Dermis blood vessel endothelial cell (primary cell): ENCODE results near the gene MOB3A. TPM values are rescaled to one million over a fixed set of nuclear protein-coding genes. Genes with fewer than 3 reads are reported as not detected.
"Not testable (repeated sequence)": the region's sequence is repeated elsewhere in the genome, so short reads cannot be mapped to it uniquely, and the experiment has no call there.

ENCODE experiments used
- DNase-seq: peaks from one replicate; pipeline ENCODE4 v3.0.0; 2010
- total RNA-seq: library from RNA; depleted of rRNA; stranded (reverse); fragments of >200 nt; gene quantifications from 2 replicates; pipeline ENCODE4 v1.2.3, GENCODE V29; 2014

Gene MOB3A
- total RNA-seq, 1 donor from 2014 or later, result 26.4 TPM

DNA sequence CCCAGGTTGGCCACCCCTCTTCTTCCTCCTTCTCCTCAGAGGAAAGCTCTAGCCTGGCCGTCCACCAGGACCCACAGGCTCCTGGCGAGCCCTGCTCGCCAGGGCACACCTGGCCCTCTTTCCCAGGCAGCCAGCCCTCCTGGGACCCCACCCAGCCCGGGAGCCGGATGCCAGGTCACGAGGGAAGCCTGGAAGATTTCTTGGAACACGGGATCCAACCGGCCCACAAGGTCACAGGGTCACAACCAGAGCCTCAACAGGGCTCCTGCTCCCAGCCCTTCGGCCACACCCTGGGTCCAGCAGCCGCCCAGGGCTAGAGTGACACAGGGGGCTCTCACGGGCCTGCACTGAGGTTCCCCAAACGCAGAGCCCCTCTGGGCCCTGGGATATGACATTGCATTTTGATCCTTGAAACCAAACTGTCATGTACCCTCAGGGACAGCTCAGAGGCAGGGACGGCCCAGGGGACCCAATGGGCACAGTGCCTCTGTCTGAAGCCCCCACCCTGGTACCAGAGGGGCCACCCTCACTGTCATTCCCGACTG is 50.6 kb downstream of the MOB3A start:
- DNase-seq, result no peak

DNA sequence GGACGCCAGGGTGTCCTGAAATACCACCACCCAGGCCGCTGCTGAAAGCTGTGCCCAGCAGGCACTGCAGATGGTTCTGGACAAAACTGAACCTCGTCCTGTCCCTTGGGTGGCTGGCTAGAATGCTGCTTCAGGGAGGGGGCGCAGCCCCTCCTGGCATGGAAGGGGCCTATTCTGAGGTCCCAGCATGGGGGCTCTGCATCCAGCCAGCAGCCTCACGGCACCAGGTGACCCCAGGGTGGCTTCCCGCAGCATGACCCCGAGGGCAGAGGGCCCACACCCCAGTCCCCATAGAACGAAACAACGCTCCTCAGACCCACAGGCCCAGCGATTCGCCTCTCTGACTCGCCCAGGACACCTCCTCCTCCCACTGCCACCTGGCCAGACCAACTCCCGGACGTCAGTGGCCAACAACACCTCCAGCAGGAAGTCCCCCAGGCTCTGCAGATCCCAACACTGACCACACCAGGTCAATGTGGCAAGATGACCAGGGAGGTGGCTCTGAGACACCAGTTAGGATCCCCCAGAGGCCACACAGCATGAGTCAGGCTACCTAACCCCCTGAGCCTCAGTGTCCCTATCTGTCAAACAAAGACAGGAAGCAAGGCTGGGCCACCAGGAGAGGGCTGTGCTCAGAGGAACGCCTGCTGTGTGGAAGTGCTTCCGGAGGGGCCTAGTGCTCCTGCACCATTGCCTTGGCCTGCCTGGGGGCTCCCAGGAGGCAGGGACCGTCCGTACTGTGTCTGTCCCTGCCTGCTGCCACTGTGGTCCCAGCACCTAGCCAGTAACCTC is 51.2 kb downstream of the MOB3A start:
- DNase-seq, result no peak

DNA sequence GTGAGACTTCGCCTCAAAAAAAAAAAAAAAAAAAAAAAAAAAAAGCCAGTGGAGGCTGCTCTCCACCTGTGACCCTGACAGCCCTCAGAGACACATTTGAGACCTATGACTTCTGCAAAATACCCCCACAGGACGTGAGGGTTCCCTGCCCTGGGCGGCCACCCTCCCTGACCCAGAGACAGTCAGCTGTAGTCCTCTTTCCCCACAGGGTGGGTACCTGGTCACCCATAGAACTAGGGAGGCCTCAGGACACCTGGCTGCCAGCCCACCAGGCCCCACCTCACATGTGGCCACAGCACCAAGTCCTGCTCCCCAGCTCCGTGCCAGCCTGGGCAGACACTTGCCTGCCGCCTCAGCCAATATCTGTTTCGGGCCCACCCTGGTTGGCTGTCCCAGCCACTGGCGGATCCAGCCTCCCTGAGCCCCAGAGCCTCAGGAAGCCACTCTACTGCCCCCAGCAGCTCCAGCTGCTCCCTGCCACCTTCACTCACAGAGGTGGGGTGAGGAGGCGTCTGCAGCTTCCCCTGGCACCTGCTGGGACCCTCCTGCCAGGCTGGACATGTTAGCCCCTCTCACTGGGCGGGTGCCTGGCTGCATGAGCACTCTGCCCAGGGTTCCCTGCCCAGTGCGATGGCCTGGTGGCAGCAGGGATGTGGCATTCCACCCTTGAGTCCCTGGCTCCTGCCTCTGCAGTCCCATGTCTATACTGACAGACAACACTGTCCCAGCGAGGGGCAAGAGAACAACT is 52.0 kb downstream of the MOB3A start:
- DNase-seq, result no peak

DNA sequence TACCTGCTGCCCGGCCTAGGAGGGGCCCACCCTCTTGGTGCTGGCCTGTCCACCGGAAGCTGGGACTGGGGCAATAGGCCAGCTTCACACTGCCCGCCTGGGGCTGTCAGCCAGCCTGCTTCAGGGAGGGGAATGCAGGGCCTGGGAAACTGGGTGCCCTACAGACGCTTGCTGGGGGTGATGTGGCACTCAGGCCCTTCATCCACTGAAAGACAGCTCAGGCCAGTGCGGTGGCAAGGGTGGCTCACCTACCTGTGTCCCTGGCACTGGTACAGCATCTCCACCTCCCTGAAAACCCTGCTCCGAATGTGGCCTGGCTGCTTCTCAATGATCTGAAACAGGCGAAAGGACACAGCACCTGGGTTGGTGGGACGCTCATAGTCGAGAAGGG is 52.9 kb downstream of the MOB3A start:
- no peak for DNase-seq

DNA sequence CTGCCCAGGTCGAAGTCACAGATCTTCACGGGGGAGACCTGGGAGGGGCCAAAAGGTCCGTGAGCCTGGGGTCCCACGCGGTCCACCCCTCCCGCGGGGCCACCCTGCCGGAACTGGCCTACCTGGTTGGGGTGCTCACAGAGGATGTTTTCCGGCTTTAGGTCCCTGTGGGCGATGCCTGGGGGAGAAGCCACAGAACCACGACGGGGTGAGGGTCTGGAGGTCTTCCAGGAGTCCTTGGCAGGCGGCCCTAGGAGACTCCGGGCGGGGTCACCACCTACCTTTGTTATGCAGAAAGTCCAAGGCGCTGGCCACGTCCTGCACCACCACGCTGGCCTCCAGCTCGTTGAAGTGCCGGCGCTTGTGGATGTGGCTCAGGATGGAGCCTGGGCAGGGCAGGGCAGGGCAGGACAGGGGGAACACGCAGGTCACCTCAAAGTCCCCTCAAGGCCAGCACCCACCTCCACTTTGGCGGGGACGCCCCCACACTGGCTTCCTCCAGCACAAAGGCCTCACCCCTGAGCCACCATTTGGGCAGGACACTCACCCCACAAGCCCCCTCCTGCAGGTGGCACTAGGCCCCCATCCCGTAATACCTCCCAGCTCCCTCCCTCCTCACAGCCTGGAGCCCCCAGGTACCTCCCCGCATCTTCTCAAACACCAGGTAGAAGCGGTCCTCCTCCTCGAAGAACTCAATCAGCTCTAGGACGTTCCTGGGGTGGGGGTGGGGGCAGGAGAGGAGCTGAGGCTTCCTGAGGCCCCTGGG is 53.5 kb downstream of the MOB3A start:
- no peak for DNase-seq

DNA sequence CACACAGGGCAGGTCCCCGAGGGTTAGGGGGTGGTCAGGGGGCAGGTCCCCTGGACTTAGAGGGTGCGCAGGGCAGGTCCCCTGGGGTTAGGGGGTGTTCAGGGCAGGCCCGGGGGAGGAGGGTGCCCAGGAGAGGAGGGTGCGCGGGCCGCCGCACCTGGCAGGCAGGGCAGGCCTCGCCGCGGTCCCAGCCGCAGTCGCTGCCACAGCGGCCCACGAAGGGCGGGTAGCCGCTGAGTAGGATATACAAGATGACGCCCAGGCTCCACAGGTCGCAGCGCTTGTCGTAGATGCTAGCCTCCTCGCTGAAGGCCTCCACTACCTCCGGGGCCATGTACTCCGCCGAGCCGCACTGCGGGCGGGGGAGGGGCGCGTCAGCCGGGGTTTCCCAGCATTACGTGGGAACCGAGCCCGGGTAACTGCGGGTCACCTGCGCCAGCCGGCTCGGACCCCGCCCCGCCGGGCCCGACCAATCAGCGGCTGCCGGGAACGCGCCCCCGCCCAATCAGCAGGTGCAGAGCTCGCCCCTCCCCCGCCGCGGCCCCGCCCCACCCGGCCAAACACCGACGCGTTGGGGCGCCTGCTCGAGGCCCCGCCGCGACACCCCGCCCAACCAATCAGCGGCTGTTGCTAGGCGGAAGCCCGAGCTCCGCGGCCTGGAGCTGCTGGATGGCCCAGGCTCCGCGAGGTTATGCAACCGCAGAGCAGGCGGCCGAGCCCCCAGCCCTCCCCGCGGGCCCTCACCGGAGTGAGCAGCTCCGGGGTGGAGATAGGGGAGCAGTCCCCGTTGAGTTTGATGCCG is 54.2 kb downstream of the MOB3A start:
- DNase-seq, result peak; percentile 95

DNA sequence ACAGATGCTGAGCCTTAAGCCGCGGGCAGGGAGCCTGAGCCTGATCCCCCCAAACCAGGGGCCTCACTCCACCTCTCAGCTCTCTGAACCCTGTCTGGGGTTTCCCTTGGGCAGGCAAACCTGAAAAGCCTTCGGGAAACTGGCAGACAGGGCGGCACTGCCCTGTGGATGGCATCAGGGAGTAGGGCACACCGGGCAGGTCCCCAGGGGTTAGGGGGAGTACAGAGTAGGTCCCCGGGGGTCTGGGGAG is 54.8 kb downstream of the MOB3A start:
- DNase-seq, result no peak

DNA sequence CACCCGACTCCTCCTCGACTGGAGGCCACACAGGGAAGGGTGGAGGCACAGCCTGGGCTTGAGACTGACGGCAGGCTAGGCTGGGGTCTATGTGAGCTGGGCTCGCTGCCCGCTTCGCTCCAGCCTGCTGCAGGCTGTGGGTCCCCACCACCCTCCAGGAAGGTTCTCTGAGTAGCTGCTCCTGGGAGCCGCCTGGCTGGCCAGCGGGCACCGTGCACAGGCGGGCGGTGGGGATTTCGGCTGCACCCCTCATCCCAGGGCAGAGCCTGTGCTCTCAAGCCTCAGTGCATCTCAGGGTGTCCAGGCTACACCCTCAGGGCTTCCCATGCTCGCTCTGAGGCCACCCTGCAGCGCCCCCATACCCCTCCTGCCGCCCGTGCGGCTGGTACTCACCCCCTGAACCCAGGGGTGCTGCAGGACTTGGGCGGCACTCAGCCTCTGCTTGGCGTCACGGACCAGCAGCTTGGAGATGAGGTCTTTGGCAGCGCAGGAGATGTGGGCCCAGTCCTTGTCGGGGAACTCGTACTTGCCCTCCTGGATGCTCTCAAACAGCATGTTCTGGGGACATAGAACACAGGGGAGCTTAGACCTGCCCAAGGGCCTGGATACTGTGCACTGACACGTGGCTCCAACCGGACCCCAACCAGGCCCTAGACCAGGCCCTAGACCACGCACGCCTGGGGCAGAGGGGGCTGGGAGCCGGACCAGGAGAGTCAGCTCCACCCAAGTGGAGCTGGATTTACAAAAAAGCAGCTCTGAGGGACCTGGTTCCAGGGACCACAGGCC is 55.3 kb downstream of the MOB3A start:
- DNase-seq, result no peak

DNA sequence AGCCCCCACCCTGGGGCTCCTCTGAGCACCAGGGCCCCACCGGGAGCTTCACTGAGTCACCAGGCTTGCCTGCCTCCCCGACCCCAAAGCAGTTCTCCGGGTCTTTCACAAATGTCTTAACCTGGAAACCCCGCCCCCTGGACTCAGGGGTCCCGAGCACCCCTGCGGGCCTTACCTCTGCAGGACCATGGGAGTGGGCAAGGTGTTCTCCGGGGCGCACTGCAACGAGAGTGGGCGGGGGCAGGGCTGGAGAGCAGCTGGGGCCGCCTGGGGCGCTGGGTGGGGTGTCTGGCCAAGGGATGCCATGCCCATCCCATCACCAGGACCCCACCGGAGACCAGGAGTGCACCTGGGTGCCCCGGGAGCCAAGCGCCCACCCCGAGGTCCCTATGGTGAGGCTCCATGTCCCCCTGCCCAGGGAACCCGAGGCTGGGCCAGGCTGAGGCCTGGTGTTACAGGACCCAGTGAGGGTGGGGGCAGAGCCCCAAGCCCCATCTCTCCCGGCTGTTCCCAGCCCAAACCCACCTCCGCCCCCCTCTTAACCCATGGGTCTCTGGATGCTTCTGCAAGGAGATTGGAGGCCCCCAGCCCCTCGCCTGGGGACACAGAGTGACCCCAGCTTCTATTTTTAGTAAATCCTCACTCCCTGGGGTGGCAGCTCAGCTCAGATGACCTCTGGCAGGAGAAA is 56.0 kb downstream of the MOB3A start:
- DNase-seq, result no peak

DNA sequence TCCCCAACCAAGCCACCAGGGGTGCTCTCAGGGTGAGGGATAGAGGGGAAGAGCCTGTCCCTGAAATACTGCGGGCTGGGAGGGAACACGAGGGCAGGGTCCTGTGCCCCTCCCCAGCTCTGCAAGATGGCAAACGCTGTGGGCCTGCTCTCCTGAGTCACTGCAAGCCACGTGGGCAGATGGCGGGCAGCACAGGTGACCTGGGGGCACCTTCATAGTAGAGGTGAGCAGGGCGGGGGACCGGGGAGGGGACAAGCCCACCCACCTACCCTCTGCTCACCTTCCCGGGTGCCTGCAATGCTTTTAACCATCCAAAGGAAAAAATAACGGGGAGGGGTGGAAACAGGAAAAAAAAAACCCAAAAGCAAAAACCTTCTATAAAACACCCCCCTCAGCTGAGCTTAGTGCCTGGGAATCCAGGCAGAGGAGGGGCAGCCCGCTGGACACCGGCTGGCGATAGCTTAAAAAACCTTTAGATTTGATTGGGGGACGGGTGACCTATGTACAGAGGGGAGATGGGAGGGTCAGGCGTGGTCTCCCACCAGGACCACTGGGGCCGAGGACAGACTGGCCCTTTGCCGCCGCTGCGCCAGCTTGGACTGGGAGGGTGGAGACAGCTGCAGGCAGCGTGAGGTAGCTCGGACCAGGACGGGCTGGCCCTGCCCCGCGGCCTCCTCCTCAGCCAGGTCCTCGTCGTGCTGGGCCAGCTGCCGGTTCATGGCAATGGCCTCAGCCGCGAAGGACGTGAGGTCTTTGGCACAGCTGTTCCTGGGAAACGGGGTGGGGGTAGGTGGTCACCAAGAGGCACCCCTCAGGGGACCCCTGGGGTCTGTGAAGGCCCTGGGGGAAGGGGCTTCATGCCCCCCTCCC is 56.8 kb downstream of the MOB3A start:
- no peak for DNase-seq

DNA sequence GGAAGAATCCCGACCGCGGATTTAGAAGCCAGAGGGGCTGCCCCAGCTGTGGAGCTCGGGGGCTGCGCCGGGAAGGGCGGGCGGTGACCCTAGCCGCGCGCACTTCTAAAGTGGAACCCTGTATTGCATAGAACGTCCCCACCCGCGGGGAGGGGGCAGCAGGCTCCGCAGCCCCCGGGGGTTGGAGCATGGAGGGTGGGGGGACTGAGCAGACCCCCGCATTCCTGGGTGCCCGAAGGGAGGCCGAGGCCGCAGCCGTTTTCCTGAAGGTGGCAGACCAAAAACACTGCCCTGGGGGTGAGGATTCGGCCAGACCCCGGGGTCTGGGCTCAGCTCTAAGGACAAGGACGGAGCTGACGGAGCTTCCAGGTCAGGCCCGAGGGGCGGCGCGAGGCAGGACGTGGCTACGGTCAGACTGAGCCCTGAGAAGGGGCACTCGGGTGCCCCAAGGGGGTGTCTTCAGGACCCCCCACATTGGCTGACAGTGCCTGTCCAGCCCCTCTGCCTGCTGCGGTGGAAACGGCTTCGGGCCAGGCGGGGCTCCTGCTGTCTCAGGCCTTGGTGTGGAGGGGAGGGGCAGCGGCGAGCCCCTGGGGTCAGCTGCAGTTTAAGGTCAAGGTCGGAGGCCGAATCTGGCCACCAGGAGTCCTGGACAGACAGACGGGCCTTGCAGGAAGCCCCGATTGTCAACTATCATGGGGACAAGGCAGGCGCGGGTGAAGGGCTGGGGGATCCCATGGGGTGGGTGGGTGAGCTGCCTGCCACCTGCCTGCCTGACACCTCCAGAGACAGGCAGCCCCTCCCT is 57.6 kb downstream of the MOB3A start:
- DNase-seq, result no peak

DNA sequence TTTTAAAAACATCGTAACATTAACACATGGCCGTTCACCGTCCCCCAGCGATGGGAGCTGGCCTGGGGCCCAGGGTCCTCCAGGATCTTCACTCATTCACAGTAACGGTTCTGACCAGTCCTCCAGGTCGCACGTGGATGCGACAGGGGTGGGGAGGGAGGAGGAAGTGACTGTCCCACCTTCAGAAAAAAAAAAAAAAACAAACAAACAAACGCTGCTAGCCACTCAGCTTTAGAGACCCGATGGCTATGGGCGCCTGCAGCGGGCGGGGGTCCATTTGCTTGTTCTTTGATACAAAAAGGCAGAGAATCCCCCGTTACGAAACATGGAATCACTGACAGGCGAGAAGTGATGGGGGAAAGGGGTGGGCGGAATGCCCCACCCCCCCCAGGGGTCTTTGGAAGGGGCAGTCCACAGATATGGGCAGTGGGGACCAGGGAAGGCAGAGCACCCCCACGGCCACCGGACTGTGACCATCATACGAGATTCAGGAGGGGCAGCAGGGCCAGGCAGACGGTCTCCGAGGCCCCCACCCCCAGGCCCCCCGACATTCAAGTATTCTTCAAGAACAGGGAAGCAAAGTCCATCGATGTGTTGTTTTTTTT is 58.4 kb downstream of the MOB3A start:
- no peak for DNase-seq

DNA sequence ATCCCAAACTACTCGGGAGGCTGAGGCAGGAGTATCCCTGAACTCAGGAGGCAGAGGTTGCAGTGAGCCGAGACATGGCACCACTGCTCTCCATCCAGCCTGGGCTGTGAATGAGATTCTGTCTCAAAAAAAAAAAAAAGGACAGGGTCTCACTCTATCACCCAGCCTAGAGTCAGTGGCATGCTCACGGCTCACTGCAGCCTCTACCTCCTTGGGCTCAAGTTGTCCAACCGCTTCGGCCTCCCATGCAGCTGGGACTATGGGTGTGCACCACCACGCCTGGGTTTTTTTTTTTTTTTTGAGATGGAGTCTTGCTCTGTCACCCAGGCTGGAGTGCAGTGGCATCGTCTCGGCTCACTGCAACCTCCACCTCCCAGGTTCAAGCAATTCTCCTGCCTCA is 59.7 kb downstream of the MOB3A start:
- no peak for DNase-seq

DNA sequence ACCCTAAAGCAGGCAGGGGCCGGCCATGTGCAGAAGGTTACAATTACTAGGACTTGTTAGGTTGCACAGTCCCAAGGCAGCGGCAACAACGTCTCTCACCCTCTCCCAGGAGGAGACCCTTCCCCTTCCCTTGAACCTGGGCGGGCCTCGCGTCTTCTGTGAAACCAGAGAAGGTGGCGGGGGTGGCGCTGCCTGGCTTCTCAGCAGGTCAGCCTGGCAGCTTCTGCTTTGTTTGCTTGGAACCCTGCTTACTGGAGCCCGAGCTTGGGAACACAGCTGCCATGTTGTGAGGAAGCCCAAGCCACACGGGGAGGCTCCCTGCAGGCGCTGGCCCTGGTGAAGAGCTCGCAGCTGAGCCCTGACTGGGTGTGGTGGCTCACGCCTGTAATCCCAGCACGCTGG is 60.5 kb downstream of the MOB3A start:
- no peak for DNase-seq

DNA sequence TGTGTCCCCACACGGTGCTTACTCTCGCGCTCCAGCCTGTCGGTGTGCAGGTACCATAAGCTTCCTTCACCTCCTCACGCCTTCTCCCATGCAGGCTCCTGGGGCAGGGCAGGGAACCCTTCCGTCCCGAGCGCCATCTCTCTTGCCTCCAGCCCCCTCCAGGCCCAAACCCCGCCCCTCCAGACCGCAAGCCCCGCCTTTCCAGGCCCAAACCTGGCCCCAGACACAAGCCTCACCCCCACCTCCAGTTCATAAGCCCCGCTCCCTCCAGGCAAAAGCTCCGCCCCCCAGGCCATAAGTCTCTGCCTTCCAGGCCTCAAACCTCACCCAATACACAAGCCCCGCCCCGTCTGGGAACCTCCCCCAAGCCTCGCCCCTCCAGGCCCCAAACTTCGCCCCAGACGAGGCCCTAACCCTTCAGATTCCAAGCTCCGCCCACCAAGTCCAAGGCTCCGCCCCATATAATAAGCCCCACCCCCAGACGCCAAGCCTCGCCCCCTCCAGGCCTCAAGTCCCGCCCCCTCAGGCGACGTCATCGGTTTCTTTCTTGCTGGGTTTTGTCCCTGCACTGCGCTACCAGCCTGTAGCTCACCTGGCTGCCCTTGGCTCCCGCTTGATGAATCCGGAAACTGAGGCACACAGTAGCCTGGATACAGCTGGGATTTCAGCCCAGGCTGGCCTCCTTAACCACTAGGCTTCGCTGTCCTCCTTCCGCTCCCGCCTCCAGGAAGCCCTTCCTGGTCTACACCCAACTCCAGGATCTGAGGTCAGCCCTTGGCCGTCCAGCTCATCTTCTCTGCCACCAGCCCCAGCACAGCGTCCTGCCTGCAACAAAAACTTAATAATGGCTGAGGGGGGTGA is 61.2 kb downstream of the MOB3A start:
- peak; percentile 69 for DNase-seq

DNA sequence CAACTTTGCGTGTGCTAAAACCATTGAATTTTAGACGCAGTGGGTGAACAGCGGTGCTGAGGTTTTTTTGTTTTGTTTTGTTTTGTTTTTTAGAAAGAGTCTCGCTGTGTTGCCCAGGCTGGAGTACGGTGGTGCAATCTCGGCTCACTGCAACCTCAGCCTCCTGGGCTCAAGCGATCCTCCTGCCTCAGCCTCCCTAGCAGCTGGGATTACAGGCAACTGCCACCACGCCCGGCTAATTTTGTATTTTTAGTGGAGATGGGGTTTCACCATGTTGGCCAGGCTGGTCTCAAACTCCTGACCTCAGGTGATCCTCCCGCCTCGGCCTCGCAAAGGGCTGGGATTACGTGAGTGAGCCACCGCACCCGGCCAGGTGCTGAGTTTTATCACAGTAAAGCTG is 61.9 kb downstream of the MOB3A start:
- not testable (repeated sequence) for DNase-seq

DNA sequence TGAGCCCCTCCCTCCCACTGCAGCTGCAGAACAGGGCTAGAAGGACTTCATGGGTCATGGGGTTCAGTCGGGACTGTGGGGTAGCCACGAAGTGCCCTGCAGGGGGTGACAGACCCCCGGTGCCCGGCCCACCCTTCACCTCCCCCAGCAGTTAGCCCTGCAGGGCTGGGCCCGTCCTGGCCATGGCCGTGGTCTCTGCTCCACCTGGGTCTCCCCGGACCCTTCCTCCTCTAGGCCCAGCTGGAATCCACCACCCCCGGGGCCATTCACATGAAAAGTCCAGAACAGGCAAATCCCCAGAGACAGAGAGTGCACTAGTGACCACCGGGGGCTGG is 62.3 kb downstream of the MOB3A start:
- no peak for DNase-seq
